ENCODE data around the gene MYOM1.

Gene MYOM1

DNA sequence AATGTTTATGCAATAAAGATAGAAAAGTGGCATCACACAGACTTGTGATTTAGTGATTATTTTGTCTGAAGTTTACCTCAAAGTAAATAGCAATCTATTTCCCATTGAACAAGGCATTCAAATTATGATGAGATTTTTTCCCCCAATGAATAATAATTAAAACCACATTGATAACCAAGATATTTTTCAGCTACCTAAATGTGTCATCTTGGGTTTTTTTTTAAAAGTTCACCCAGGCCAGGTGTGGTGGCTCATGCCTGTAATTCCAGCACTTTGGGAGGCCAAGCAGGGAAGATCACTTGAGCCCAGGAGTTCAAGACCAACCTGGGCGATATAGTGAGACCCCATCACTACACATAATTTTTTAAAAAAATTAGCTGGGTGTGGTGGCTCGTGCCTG lies 27.0 kb downstream of the MYOM1 start:
- H3K9me3 ChIP-seq (ENCODE audit: control insufficient read depth, insufficient read depth, low read length) = no peaks in the 10 kb centered on the region
- H3K79me2 ChIP-seq (ENCODE audit: control insufficient read depth, low read length) = no peaks in the 10 kb centered on the region
- H3K9me2 ChIP-seq (replicated peaks; ENCODE audit: control insufficient read depth, low read length) = no peaks in the 10 kb centered on the region
- H3K27ac ChIP-seq (ENCODE audit: low read depth, low read length) = no peak overlapping the region
- H4K20me1 ChIP-seq (ENCODE audit: control insufficient read depth, insufficient read depth, low read depth, low read length) = no peaks in the 10 kb centered on the region
- no peak overlapping the region for H3K4me2 ChIP-seq (ENCODE audit: low read length)
- no peaks in the 10 kb centered on the region for H3F3A ChIP-seq (ENCODE audit: control insufficient read depth, insufficient read depth)
- no peaks in the 10 kb centered on the region for H3K27me3 ChIP-seq (ENCODE audit: control insufficient read depth, low read length)
- no peak overlapping the region for H3K4me3 ChIP-seq (ENCODE audit: low read length)
- peaks cover 20% of the 10 kb centered on the region for H3K4me1 ChIP-seq (ENCODE audit: control insufficient read depth, low read length)
- TF ChIP-seq EZH2phosphoT487 (IDR thresholded peaks at IDR 0.05; ENCODE audit: borderline replicate concordance, low read length) = no peak
- TF ChIP-seq, protein P1, sequence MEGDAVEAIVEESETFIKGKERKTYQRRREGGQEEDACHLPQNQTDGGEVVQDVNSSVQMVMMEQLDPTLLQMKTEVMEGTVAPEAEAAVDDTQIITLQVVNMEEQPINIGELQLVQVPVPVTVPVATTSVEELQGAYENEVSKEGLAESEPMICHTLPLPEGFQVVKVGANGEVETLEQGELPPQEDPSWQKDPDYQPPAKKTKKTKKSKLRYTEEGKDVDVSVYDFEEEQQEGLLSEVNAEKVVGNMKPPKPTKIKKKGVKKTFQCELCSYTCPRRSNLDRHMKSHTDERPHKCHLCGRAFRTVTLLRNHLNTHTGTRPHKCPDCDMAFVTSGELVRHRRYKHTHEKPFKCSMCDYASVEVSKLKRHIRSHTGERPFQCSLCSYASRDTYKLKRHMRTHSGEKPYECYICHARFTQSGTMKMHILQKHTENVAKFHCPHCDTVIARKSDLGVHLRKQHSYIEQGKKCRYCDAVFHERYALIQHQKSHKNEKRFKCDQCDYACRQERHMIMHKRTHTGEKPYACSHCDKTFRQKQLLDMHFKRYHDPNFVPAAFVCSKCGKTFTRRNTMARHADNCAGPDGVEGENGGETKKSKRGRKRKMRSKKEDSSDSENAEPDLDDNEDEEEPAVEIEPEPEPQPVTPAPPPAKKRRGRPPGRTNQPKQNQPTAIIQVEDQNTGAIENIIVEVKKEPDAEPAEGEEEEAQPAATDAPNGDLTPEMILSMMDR (IDR thresholded peaks at IDR 0.05; ENCODE audit: low read depth, low read length, poor library complexity, severe bottlenecking) = no peak
- H3K36me3 ChIP-seq (ENCODE audit: control insufficient read depth, low read length) = no peaks in the 10 kb centered on the region

DNA sequence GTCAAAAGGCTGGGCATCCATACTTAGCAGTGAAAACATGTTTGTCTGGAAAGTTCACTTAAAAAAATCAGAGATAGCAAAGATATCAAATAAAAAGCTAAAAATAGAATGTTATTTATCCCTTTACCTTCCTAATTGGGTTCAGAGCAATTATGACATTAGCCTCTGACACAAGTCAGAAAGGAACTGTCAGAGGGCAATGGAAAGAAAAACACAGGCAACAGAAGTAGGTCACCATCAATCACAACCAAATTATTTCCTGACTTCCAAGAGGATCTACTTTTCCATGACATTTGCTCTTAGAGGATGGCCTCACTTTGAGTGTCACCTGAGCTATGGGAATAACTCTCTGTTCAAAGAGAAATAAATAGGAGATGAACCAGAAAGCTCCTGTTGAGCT lies 27.5 kb downstream of the MYOM1 start:
- Histone ChIP-seq H3K36me3 (ENCODE audit: control insufficient read depth, low read length) (no peaks in the 10 kb centered on the region), H3F3A (ENCODE audit: control insufficient read depth, insufficient read depth) (no peaks in the 10 kb centered on the region), H3K4me1 (ENCODE audit: control insufficient read depth, low read length) (peaks cover 20% of the 10 kb centered on the region), H3K27me3 (ENCODE audit: control insufficient read depth, low read length) (no peaks in the 10 kb centered on the region), H3K79me2 (ENCODE audit: control insufficient read depth, low read length) (no peaks in the 10 kb centered on the region), H4K20me1 (ENCODE audit: control insufficient read depth, insufficient read depth, low read depth, low read length) (no peaks in the 10 kb centered on the region), H3K4me3 (ENCODE audit: low read length) (no peak overlapping the region), H3K9me2 (replicated peaks; ENCODE audit: control insufficient read depth, low read length) (no peaks in the 10 kb centered on the region), H3K4me2 (ENCODE audit: low read length) (no peak overlapping the region), H3K27ac (ENCODE audit: low read depth, low read length) (no peak overlapping the region), H3K9me3 (ENCODE audit: control insufficient read depth, insufficient read depth, low read length) (no peaks in the 10 kb centered on the region)
- TF ChIP-seq, protein P1 (IDR thresholded peaks at IDR 0.05; ENCODE audit: low read depth, low read length, poor library complexity, severe bottlenecking) = no peak
- no peak for TF ChIP-seq EZH2phosphoT487 (IDR thresholded peaks at IDR 0.05; ENCODE audit: borderline replicate concordance, low read length)

DNA sequence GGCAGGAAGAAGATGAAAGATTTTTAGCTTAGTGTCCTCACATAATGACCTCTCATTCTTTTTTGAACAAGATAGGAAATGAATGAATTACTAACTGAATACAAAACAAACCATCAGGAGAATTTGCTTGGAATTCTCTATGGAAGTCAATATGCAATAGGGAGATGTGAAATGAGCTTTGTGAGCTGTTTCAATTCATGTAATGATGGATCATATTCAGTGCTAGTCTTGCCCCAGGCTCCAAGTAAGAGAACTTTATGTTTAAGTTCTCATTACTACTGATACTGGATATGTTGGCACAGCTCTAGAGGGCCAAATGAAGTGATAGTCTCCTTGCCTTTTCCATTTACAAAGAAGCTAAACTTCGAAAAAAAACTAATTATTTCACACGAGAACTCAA lies 29.2 kb downstream of the MYOM1 start:
- Histone ChIP-seq H3K9me3 (ENCODE audit: control insufficient read depth, insufficient read depth, low read length) (no peaks in the 10 kb centered on the region), H3K27ac (ENCODE audit: low read depth, low read length) (no peak overlapping the region), H3K4me1 (ENCODE audit: control insufficient read depth, low read length) (peaks cover 7% of the 10 kb centered on the region), H3K4me3 (ENCODE audit: low read length) (no peak overlapping the region), H3K79me2 (ENCODE audit: control insufficient read depth, low read length) (no peaks in the 10 kb centered on the region), H4K20me1 (ENCODE audit: control insufficient read depth, insufficient read depth, low read depth, low read length) (no peaks in the 10 kb centered on the region), H3K36me3 (ENCODE audit: control insufficient read depth, low read length) (no peaks in the 10 kb centered on the region), H3K4me2 (ENCODE audit: low read length) (no peak overlapping the region), H3F3A (ENCODE audit: control insufficient read depth, insufficient read depth) (no peaks in the 10 kb centered on the region), H3K27me3 (ENCODE audit: control insufficient read depth, low read length) (no peaks in the 10 kb centered on the region), H3K9me2 (replicated peaks; ENCODE audit: control insufficient read depth, low read length) (no peaks in the 10 kb centered on the region)
- no peak for TF ChIP-seq EZH2phosphoT487 (IDR thresholded peaks at IDR 0.05; ENCODE audit: borderline replicate concordance, low read length)
- TF ChIP-seq, protein P1 (IDR thresholded peaks at IDR 0.05; ENCODE audit: low read depth, low read length, poor library complexity, severe bottlenecking) = no peak

DNA sequence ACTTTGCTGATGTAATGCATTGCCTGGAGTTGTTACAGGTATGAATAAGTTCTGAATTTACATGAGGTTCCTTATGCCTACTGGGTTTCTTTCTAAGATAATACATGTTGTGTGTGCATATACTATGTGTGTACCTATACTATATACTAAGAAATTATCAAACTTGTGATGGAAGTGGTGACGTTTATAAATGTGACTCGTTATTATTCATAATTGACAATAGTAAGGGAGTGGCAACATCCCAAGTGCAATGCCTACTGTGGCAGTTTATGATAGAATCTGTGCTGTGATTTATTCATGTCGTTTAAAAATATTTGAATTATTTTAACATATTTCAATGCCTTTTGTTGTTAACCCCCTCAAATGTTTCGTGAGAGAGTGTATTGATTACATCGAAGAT lies 29.9 kb downstream of the MYOM1 start:
- no peaks in the 10 kb centered on the region for H3F3A ChIP-seq (ENCODE audit: control insufficient read depth, insufficient read depth)
- no peak overlapping the region for H3K4me3 ChIP-seq (ENCODE audit: low read length)
- no peaks in the 10 kb centered on the region for H3K9me2 ChIP-seq (replicated peaks; ENCODE audit: control insufficient read depth, low read length)
- no peaks in the 10 kb centered on the region for H3K79me2 ChIP-seq (ENCODE audit: control insufficient read depth, low read length)
- no peaks in the 10 kb centered on the region for H3K27me3 ChIP-seq (ENCODE audit: control insufficient read depth, low read length)
- H4K20me1 ChIP-seq (ENCODE audit: control insufficient read depth, insufficient read depth, low read depth, low read length) = no peaks in the 10 kb centered on the region
- no peaks in the 10 kb centered on the region for H3K9me3 ChIP-seq (ENCODE audit: control insufficient read depth, insufficient read depth, low read length)
- H3K4me2 ChIP-seq (ENCODE audit: low read length) = no peak overlapping the region
- H3K4me1 ChIP-seq (ENCODE audit: control insufficient read depth, low read length) = peaks cover 7% of the 10 kb centered on the region
- H3K27ac ChIP-seq (ENCODE audit: low read depth, low read length) = no peak overlapping the region
- no peak for TF ChIP-seq EZH2phosphoT487 (IDR thresholded peaks at IDR 0.05; ENCODE audit: borderline replicate concordance, low read length)
- TF ChIP-seq, protein P1 (IDR thresholded peaks at IDR 0.05; ENCODE audit: low read depth, low read length, poor library complexity, severe bottlenecking) = no peak
- H3K36me3 ChIP-seq (ENCODE audit: control insufficient read depth, low read length) = no peaks in the 10 kb centered on the region

Data from DOHH2 (cell line).